Left lung (tissue), 10 donors: ENCODE results near the gene TENM4. TPM values are rescaled to one million over a fixed set of nuclear protein-coding genes. Genes with fewer than 3 reads are reported as not detected.

Experiments used
- ATAC-seq: fragments of 200-7000 bp; cut with Tn5 transposase; one replicate; pipeline ENCODE4 v1.9.1; 2020; ENCODE audit warnings: moderate library complexity
- DNase-seq, 4 donors: peaks; one replicate each; pipeline ENCODE4 v3.0.0-alpha.2; 2013 to 2020
- H3K27ac ChIP-seq, 2 donors: fragments of 200-600 bp; sonication (generic) in 1 of 2; one replicate each; pipeline versions ENCODE4 v1.5.0 to v1.8.0; 2020 to 2021
- H3K27me3 ChIP-seq, 2 donors: fragments of 200-600 bp; sonication (generic) in 1 of 2; one replicate each; pipeline versions ENCODE4 v1.5.0 to v1.8.0; 2020 to 2021
- H3K36me3 ChIP-seq, 2 donors: fragments of 200-600 bp; sonication (generic) in 1 of 2; one replicate each; pipeline versions ENCODE4 v1.5.0 to v1.8.0; 2020 to 2021
- H3K4me1 ChIP-seq, 2 donors: fragments of 200-600 bp; one replicate each; pipeline ENCODE4 v1.8.0; 2021
- H3K4me3 ChIP-seq, 2 donors: fragments of 200-600 bp; sonication (generic) in 1 of 2; one replicate each; pipeline versions ENCODE4 v1.5.0 to v1.8.0; 2020 to 2021; ENCODE audit warnings: mild to moderate bottlenecking in 1 of 2
- H3K9me3 ChIP-seq, 2 donors: fragments of 200-600 bp; sonication (generic) in 1 of 2; one replicate each; pipeline versions ENCODE4 v1.5.0 to v1.8.0; 2020 to 2021
- intact Hi-C, 2 donors: fragments of 100-400 bp; cut with DNase I; formaldehyde crosslinking; loops; one replicate each; pipeline versions ENCODE4 v1.11.2 to v1.14.2; 2022
- polyA plus RNA-seq, 6 donors: library from polyadenylated mRNA; unstranded; fragments of 120-200 nt; gene quantifications; one replicate each; pipeline ENCODE4 v1.2.1, GENCODE V29; 2013; ENCODE audit not compliant: insufficient read length in 6 of 6
- total RNA-seq, 2 donors: library from RNA; stranded (reverse); fragmentation: NEBNext Ultra II Directional; extraction: Animal tissue kit (Norgen Biotek cat#: 25700); gene quantifications; one replicate each; pipeline ENCODE4 v1.2.1, GENCODE V29; 2021
- TF ChIP-seq, protein P1 (sequence below), 2 donors: fragments of 200-600 bp; sonication (generic) in 1 of 2; IDR thresholded peaks; one replicate each; pipeline versions ENCODE4 v1.5.0 to v1.8.0; 2021; ENCODE audit warnings: antibody characterized with exemption in 2 of 2
- donor health status: DM: no; HTN: yes; CAD: no.
- donor health status: DM: no; HTN: no; CAD: no.

TENM4 gene
- total and polyA plus RNA-seq, 8 donors = 3.4 to 7.1 (median 5.2) TPM

DNA sequence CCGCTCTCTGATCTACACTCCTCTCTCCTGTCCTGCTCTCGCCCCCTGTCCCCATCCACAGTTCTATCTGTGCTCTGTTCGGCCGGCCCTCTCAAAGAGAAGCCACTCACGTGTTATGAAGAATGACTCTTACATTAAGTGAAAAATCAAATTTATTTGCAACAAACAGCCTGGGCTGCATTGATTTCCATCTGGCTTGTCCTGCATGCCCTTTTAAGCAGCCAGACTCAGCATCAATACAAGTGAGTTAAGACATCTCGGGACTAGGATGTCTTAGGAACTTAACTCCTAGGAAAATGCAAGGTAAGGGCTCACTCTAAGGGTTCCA lies 373.5 kb downstream of the TENM4 start:
- Histone ChIP-seq H3K27ac (no peak overlapping the region), H3K36me3 (no peaks in the 10 kb centered on the region), H3K9me3 (no peaks in the 10 kb centered on the region), H3K4me1 (no peaks in the 10 kb centered on the region), H3K27me3 (no peaks in the 10 kb centered on the region), H3K4me3 (no peak overlapping the region)
- DNase-seq (no peak), ATAC-seq (no peak)
- TF ChIP-seq, protein P1, sequence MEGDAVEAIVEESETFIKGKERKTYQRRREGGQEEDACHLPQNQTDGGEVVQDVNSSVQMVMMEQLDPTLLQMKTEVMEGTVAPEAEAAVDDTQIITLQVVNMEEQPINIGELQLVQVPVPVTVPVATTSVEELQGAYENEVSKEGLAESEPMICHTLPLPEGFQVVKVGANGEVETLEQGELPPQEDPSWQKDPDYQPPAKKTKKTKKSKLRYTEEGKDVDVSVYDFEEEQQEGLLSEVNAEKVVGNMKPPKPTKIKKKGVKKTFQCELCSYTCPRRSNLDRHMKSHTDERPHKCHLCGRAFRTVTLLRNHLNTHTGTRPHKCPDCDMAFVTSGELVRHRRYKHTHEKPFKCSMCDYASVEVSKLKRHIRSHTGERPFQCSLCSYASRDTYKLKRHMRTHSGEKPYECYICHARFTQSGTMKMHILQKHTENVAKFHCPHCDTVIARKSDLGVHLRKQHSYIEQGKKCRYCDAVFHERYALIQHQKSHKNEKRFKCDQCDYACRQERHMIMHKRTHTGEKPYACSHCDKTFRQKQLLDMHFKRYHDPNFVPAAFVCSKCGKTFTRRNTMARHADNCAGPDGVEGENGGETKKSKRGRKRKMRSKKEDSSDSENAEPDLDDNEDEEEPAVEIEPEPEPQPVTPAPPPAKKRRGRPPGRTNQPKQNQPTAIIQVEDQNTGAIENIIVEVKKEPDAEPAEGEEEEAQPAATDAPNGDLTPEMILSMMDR (IDR thresholded peaks at IDR 0.05) = no peak
- intact Hi-C loops = no loop called here

DNA sequence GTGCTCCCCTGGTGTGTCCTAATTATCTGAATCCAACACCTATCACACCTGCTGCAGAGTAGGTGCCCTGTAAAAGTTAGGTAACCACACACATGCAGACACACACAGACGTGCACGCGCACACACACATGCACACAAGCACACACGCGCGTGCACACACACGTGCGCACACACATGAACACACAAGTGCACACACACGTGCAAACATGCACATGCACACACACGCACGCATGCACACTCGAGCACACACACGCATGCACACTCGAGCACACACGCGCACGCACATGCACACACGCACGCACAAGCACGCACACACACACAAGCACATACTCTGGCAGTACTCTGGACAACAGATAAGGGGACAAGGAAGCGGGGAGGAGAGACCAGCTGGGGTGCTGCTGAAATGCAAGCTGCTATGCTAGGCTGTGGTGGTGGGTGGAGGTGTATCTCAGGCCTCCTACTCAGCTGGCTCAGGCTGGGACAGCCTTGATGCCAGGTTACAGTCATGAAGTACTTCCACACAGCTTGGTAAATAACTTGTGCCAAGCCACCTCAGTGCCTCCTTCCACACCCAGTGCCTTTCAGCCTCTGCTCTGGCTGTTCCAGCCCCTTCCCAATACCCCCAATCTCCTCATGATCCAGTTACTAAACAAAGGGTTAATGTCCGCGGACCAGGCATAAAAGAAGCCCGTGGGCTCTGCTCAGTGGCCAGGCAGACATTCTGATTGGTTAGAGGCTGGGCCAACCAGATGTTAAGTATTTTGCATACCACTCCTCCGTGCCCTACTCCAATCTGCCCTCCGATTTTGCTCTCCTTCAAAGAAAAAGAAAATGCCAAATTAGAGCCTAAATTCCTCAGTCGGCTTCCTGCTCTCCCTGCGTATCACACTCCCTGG lies 374.1 kb downstream of the TENM4 start:
- intact Hi-C loops = no loop called here
- Histone ChIP-seq H3K36me3 (no peaks in the 10 kb centered on the region), H3K4me1 (no peaks in the 10 kb centered on the region), H3K4me3 (no peak overlapping the region), H3K27me3 (no peaks in the 10 kb centered on the region), H3K27ac (no peak overlapping the region), H3K9me3 (no peaks in the 10 kb centered on the region)
- ATAC-seq = peak; percentile 37
- TF ChIP-seq, protein P1 (IDR thresholded peaks at IDR 0.05) = no peak
- DNase-seq = no peak

DNA sequence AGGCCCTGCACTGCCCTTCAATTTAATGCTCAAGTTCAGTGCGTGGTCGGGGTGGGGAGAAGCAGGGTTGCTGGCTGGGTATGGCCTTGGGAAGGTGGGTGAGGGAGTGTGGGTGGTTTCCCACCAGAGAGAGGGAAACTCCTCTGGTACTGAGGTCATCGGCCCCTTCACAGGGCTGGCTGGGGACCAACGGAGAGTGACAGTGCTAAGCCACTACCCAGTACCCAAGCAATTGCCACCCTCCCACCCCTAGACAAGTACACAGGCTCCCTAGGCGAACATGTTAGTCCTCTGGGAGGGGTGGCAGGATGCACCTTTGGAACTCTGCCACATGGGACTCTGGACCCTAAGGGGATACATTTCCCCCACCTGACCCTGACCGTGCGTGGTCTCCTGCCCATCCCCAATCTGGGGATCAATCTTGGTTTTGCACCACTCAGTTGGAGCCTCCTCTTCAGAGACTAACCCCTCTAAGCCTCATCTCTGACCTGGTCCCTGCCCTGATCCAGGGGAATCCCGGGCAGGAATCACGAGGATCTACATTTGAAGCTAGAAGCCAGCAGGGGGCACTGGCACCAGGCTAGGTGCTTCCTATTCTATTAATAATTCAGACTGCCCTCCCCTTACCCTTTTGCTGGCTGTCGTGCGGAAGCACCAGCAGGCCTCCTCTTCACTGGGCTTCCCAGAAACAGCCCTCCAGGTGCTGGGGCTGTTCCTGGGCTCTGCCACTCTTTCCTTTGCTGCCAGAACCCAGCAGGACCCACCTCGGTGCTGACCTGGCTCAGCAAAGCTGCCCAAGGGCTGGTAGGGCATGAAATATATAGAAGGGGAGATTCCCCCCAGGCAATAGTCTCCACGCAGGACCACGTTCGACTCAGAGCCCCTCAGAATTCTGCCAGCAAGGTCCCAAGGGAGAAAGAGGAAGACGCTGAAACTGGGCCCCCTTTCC lies 377.7 kb downstream of the TENM4 start:
- Histone ChIP-seq H3K4me3 (no peak overlapping the region), H3K36me3 (no peaks in the 10 kb centered on the region), H3K27me3 (no peaks in the 10 kb centered on the region), H3K4me1 (no peaks in the 10 kb centered on the region), H3K27ac (no peak overlapping the region), H3K9me3 (no peaks in the 10 kb centered on the region)
- ATAC-seq (peak; percentile 68), DNase-seq (no peak)
- TF ChIP-seq, protein P1 (IDR thresholded peaks at IDR 0.05) = peak in 1 of 2 donors; percentile 20
- intact Hi-C loops = no loop called here

DNA sequence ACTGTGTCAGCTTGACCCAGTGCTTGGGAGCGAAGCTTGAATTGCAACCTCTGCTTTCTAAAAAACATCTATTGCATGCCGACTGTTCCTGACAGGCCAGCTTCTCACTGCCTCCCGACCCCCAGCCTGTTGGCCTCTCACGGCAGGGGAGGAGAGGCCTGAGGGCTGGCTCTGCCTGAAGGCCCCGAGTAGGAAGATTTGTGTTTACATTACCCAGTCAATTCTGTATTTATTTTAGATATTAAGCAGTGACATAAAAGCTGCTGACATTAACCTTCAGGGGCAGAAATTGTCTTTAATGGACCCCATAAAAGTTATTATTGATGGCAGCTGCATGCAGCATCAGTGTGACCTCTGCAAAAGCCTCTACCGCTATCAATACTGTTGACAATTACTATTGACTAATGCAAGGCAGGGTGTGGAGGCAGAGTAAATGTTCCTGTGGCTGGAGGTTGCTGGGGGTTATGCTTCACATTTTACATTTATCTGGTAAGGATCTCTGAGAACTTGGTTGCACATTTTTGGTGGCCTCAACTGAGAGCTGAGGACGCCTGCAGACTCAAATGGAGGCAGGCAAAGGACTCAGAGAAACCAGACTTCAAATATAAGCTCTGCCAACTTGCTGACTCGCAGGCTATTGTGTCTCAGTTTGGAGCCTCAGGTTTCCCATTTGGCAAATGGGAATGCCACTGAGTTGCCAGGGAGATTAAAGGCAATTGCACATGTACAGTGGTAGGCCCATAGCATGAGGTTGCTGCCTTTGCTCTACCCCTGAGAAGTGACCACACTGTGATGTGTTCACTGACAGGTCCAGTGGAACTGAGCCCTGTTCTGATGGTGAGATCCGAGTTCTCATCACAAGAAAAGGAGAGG lies 380.5 kb downstream of the TENM4 start:
- Histone ChIP-seq H3K36me3 (no peaks in the 10 kb centered on the region), H3K27ac (no peak overlapping the region), H3K27me3 (no peaks in the 10 kb centered on the region), H3K4me1 (no peaks in the 10 kb centered on the region), H3K4me3 (no peak overlapping the region), H3K9me3 (no peaks in the 10 kb centered on the region)
- DNase-seq (no peak), ATAC-seq (no peak)
- TF ChIP-seq, protein P1 (IDR thresholded peaks at IDR 0.05) = no peak
- intact Hi-C loops = no loop called here
